Left renal pelvis (tissue), 4 donors: ENCODE results near the gene CADPS2. TPM values are rescaled to one million over a fixed set of nuclear protein-coding genes. Genes with fewer than 3 reads are reported as not detected.

Experiments
- DNase-seq, 4 donors: peaks; one replicate each; pipeline ENCODE4 v3.0.0-alpha.2; 2013; ENCODE audit warnings: low read depth in 4 of 4, low spot score in 3 of 4
- polyA plus RNA-seq, 4 donors: library from polyadenylated mRNA; unstranded; fragments of 120-200 nt; gene quantifications; one replicate each; pipeline ENCODE4 v1.2.1, GENCODE V29; 2013; ENCODE audit not compliant: insufficient read length in 4 of 4

CADPS2 gene
- polyA plus RNA-seq, 4 donors: 42.6 to 124 (median 54.3) TPM

GRCh38 chr7:122790132-122790531 lies 96.1 kb downstream of the CADPS2 start:
- no peak for DNase-seq

- no peak for DNase-seq
Measured at GRCh38 chr7:122789156-122789555, 97.1 kb downstream of the CADPS2 start.

GRCh38 chr7:122770686-122771335 lies 115.4 kb downstream of the CADPS2 start:
- no peak for DNase-seq

GRCh38 chr7:122768827-122769226 lies 117.4 kb downstream of the CADPS2 start:
- DNase-seq: no peak

GRCh38 chr7:122767339-122767738 lies 118.9 kb downstream of the CADPS2 start:
- no peak for DNase-seq

GRCh38 chr7:122766593-122766992 lies 119.7 kb downstream of the CADPS2 start:
- no peak for DNase-seq

GRCh38 chr7:122764902-122765301 lies 121.4 kb downstream of the CADPS2 start:
- DNase-seq: no peak

GRCh38 chr7:122764020-122764419 lies 122.2 kb downstream of the CADPS2 start:
- DNase-seq: no peak

GRCh38 chr7:122762071-122762470 lies 124.2 kb downstream of the CADPS2 start:
- DNase-seq: no peak

GRCh38 chr7:122758501-122758900 lies 127.8 kb downstream of the CADPS2 start:
- no peak for DNase-seq

- DNase-seq: no peak
Measured at GRCh38 chr7:122756860-122757259, 129.4 kb downstream of the CADPS2 start.

- DNase-seq: no peak
Measured at GRCh38 chr7:122755696-122756095, 130.6 kb downstream of the CADPS2 start.

GRCh38 chr7:122752583-122752982 lies 133.7 kb downstream of the CADPS2 start:
- no peak for DNase-seq

- DNase-seq: no peak
Measured at GRCh38 chr7:122750389-122750788, 135.9 kb downstream of the CADPS2 start.

- DNase-seq: no peak
Measured at GRCh38 chr7:122748195-122748594, 138.1 kb downstream of the CADPS2 start.

- no peak for DNase-seq
Measured at GRCh38 chr7:122746948-122747347, 139.3 kb downstream of the CADPS2 start.

GRCh38 chr7:122743211-122743610 lies 143.0 kb downstream of the CADPS2 start:
- no peak for DNase-seq

GRCh38 chr7:122738947-122739346 lies 147.3 kb downstream of the CADPS2 start:
- no peak for DNase-seq

GRCh38 chr7:122736183-122736582 lies 150.1 kb downstream of the CADPS2 start:
- no peak for DNase-seq

- no peak for DNase-seq
Measured at GRCh38 chr7:122727759-122728158, 158.5 kb downstream of the CADPS2 start.

- DNase-seq: no peak
Measured at GRCh38 chr7:122727354-122727753, 158.9 kb downstream of the CADPS2 start.

- no peak for DNase-seq
Measured at GRCh38 chr7:122726881-122727280, 159.4 kb downstream of the CADPS2 start.

- no peak for DNase-seq
Measured at GRCh38 chr7:122724366-122724765, 161.9 kb downstream of the CADPS2 start.
